A673 (cell line): ENCODE data around the gene ZNF511. TPM values are rescaled to one million over a fixed set of nuclear protein-coding genes. Genes with fewer than 3 reads are reported as not detected.

Source experiments
- BruUV-seq: library from RNA; stranded (reverse); fragments of 400-500 nt; replicated peaks from 2 replicates; lab custom pipeline; 2021; lab: Mats Ljungman, UMichigan
- CTCF ChIA-PET: fragments of 300-600 bp; sonication (Branson Sonifier 250); formaldehyde crosslinking; loops from one replicate; lab custom pipeline; 2022; ENCODE audit warnings: antibody characterized with exemption; lab: Charles Lee
- POLR2A ChIA-PET: fragments of 300-600 bp; sonication (Branson Sonifier 250); formaldehyde crosslinking; loops from one replicate; lab custom pipeline; 2022; ENCODE audit warnings: antibody characterized with exemption; ENCODE audit not compliant: low non-redundant PET; lab: Charles Lee
- DNase-seq: peaks from one replicate; pipeline ENCODE4 v3.0.0-alpha.2; 2015; ENCODE audit warnings: low spot score
- H3K27ac ChIP-seq: fragments of 200-600 bp; sonication (generic); 2 replicates; pipeline ENCODE4 v1.5.1; 2016; ENCODE audit warnings: mixed run types, low read depth, mild to moderate bottlenecking, mixed read lengths, antibody characterized with exemption, low read length; ENCODE audit not compliant: poor library complexity, severe bottlenecking
- H3K27me3 ChIP-seq: fragments of 200-600 bp; sonication (generic); replicated peaks from 2 replicates; pipeline ENCODE4 v1.6.1; 2017; ENCODE audit warnings: mixed run types, low read depth, mild to moderate bottlenecking, mixed read lengths, antibody characterized with exemption, low read length; ENCODE audit not compliant: insufficient read depth, poor library complexity
- H3K36me3 ChIP-seq: fragments of 200-600 bp; sonication (generic); 2 replicates; pipeline ENCODE4 v1.6.1; 2016; ENCODE audit warnings: mixed run types, mild to moderate bottlenecking, mixed read lengths, antibody characterized with exemption, low read length; ENCODE audit not compliant: insufficient read depth, poor library complexity, severe bottlenecking
- H3K4me1 ChIP-seq: fragments of 200-600 bp; sonication (generic); 2 replicates; pipeline ENCODE4 v1.6.1; 2017; ENCODE audit warnings: mixed run types, mild to moderate bottlenecking, mixed read lengths, antibody characterized with exemption, low read length; ENCODE audit not compliant: insufficient read depth, poor library complexity, severe bottlenecking
- H3K4me3 ChIP-seq: fragments of 200-600 bp; sonication (generic); 2 replicates; pipeline ENCODE4 v1.5.1; 2016; ENCODE audit warnings: low read depth, mixed run types, mild to moderate bottlenecking, mixed read lengths, low read length; ENCODE audit not compliant: poor library complexity, severe bottlenecking
- H3K9me3 ChIP-seq: fragments of 200-600 bp; sonication (generic); 2 replicates; pipeline ENCODE4 v1.6.1; 2016; ENCODE audit warnings: mixed run types, low read depth, mild to moderate bottlenecking, mixed read lengths, antibody characterized with exemption, low read length; ENCODE audit not compliant: poor library complexity, severe bottlenecking
- CTCF ChIP-seq: fragments of 300-800, 200-600 bp; sonication (generic); conservative IDR thresholded peaks from 2 replicates; pipeline ENCODE4 v1.5.1; 2017; ENCODE audit warnings: low read depth, mild to moderate bottlenecking, antibody characterized with exemption, low read length, moderate library complexity, mixed read lengths
- EZH2 ChIP-seq: fragments of 200-600 bp; sonication (generic); IDR thresholded peaks from 2 replicates; pipeline ENCODE4 v1.6.1; 2017; ENCODE audit warnings: borderline replicate concordance, low read depth, mild to moderate bottlenecking, mixed read lengths, antibody characterized with exemption, low read length; ENCODE audit not compliant: poor library complexity, severe bottlenecking
- intact Hi-C: fragments of 100-400 bp; cut with micrococcal nuclease; formaldehyde crosslinking; loops from one replicate; pipeline ENCODE4 v1.10.0; 2022; ENCODE audit not compliant: unreplicated experiment
- total RNA-seq: library from RNA; stranded (reverse); gene quantifications from 2 replicates; pipeline ENCODE4 v1.2.3, GENCODE V29; 2021

Gene ZNF511
- total RNA-seq, 1 experiment from 2014 or later, result 61.4 TPM

DNA sequence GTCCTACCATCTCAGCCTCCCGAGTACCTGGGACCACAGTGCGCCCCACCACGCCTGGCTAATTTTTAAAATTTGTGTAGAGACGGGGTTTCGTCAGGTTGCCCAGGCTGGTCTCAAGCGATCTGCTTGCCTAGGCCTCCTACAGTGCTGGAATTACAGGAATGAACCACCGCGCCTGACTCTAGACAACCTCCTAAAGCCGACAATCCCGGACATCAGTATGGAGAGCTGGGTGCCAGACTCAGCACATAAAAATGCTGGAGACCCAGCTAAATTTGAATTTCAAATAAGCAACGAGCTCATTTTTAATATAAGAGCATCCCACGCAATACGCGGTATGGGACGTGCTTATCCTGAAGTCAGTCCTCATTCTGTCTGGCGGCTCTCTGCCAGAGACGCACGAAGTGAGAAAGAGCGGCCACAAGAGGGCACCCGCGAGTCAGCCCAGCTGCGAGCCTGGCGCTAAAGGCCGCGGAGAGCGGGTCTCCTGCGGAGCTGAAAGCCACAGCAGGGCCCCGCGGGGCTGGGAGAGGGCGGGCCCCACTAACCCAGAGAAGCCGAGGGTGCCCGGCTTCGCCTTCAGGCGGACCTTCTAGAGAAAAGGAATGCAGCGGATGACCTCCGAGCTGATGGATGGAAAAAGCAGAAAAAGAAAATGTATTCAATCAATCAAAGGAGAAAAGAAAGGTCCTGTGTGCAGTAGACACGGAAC is 20.9 kb downstream of the ZNF511 start:
- Histone ChIP-seq H3K27me3 (peaks cover 43% of the 10 kb centered on the region), H3K36me3 (no peaks in the 10 kb centered on the region), H3K27ac (no peak overlapping the region), H3K4me1 (peaks cover 14% of the 10 kb centered on the region), H3K9me3 (no peaks in the 10 kb centered on the region), H3K4me3 (peak overlapping the region; percentile 21)
- ChIA-PET POLR2A (no interaction called here), CTCF (interaction anchor here (0.6 to 1.5 kb wide), 5 partner anchors 13 to 190 kb away, joined by 3 to 6 read pairs (median 4); partner anchors contain the start of gene PRAP1)
- no TSS peak for BruUV-seq
- intact Hi-C loops, result loop anchor here (5.0 kb wide), 1 partner anchor 193 kb away; no protein-coding TSS in a partner anchor
- no peak for TF ChIP-seq EZH2
- peak; percentile 98 for TF ChIP-seq CTCF
- DNase-seq, result peak; percentile 93

DNA sequence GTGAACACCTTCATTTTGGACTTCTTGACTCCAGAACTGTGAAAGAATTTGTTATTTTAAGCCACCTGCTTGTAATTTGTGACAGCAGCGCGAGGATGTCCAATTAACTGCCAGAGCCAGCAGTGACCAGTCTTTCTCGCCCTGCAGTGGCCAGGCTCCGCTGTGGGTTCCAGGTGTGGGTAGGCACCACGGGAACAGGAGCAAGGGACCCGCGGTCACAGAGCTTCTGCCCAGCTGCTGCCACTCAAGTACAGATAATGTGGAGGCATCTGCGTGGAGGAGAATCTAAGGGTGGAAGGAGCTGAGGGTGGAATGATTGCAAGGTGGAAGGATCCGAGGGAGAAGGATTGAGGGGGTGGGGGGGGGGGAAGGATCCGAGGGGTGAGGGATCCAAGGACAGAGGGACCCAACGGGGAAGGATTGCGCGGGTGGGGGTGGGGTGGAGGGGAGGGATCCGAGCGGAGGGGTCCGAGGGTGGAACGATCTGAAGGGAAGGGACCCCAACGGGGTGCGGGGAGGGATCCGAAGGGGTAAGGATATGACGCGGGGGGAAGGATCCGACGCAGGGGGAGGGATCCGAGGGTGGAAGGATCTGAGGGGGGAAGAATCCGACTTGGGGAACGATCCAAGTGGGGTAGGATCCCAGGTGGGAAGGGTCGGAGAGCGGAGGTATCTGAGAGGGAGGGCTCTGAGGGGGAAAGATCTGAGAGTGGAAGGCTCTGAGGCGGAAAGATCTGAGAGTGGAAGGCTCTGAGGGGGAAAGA is 24.4 kb downstream of the ZNF511 start:
- peaks cover 58% of the 10 kb centered on the region for H3K27me3 ChIP-seq
- H3K27ac ChIP-seq, result no peak overlapping the region
- intact Hi-C loops, result no loop called here
- no peak for TF ChIP-seq CTCF
- TF ChIP-seq EZH2, result no peak
- H3K36me3 ChIP-seq, result no peaks in the 10 kb centered on the region
- no TSS peak for BruUV-seq
- no peak overlapping the region for H3K4me3 ChIP-seq
- CTCF ChIA-PET, result no interaction called here
- H3K4me1 ChIP-seq, result peaks cover 25% of the 10 kb centered on the region
- H3K9me3 ChIP-seq, result no peaks in the 10 kb centered on the region
- no peak for DNase-seq
- POLR2A ChIA-PET, result no interaction called here

DNA sequence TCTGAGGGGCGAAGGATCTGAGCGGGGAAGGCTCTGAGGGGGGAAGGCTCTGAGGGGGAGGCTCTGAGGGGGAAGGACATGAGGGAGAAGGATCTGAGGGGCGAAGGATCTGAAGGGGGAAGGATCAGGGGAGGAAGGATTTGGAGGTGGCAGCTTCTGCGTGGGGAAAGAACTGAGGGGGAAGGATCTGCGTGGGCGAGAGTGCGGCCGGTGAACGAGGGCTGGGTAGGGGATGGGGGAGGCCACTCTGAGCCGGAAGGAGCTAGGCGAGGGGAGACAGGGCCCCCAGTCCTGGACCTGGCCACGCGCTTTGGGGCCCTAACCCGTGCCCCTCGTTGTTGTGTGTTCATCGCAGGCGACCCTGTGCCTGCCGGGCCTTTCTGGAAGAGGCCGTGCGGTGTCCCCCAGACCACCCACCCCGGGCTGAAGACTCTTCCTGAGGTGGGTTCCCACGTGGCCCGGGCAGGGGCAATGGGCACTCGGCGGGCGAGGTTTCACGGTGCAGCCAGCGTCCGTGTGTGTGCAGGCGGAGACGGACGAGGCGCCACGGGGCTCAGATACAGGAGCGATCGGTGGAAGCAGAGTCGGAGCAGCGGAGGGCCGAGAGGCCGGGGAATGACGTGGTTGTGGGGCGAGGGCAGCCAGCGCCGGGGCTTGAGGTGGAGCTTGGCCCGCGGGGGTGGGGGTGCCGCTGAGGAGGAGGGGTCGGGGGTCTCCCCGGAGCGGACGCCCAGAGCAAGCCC is 26.0 kb downstream of the ZNF511 start:
- Histone ChIP-seq H3K4me1 (peaks cover 18% of the 10 kb centered on the region), H3K27me3 (peaks cover 58% of the 10 kb centered on the region), H3K27ac (no peak overlapping the region), H3K36me3 (no peaks in the 10 kb centered on the region), H3K4me3 (peak overlapping the region; percentile 28), H3K9me3 (no peaks in the 10 kb centered on the region)
- POLR2A ChIA-PET, result interaction anchor here (0.6 kb wide), 1 partner anchor 196 kb away, joined by 12 read pairs; no protein-coding TSS in a partner anchor
- no TSS peak for BruUV-seq
- intact Hi-C loops, result no loop called here
- TF ChIP-seq CTCF (no peak), EZH2 (no peak)
- CTCF ChIA-PET, result no interaction called here
- DNase-seq, result no peak
